H1 (cell line): Measurements from ENCODE around the gene DCANP1. TPM values are rescaled to one million over a fixed set of nuclear protein-coding genes. Genes with fewer than 3 reads are reported as not detected.

ENCODE experiments used
- CTCF ChIA-PET: fragments of 300-600 bp; sonication (Branson Sonifier 250); formaldehyde crosslinking; loops from one replicate; lab custom pipeline; 2021; ENCODE audit not compliant: partially characterized antibody; lab: Charles Lee
- POLR2A ChIA-PET: fragments of 300-600 bp; sonication (Branson Sonifier 250); formaldehyde crosslinking; loops from one replicate; lab custom pipeline; 2021; ENCODE audit warnings: inconsistent platforms; ENCODE audit not compliant: partially characterized antibody; lab: Charles Lee
- DNase-seq, 2 experiments: peaks; one replicate each; pipeline versions ENCODE4 v3.0.0 to v3.0.0-alpha.2; 2010 to 2022; ENCODE audit warnings: low spot score in 2 of 2, low read depth in 1 of 2, mixed read lengths in 1 of 2
- FAIRE-seq: peaks from 2 replicates; lab custom pipeline; 2011; peaks lifted over from hg19 to GRCh38; lab: Jason Lieb, UNC
- H2AFZ ChIP-seq: 2 replicates; pipeline ENCODE4 v1.8.1; 2012; ENCODE audit warnings: low read length, inconsistent platforms
- H2AK5ac ChIP-seq: 2 replicates; pipeline ENCODE4 v1.6.1; 2013; ENCODE audit warnings: low read depth, low read length
- H2BK120ac ChIP-seq: replicated peaks from 2 replicates; pipeline ENCODE3; 2013; ENCODE audit warnings: low read depth, low read length, inconsistent platforms
- H2BK12ac ChIP-seq: 2 replicates; pipeline ENCODE4 v1.6.1; 2013; ENCODE audit warnings: low read depth, low read length
- H2BK15ac ChIP-seq: 2 replicates; pipeline ENCODE4 v1.6.1; 2013; ENCODE audit warnings: low read length
- H2BK20ac ChIP-seq: 2 replicates; pipeline ENCODE4 v1.6.1; 2013; ENCODE audit warnings: low read length
- H2BK5ac ChIP-seq: 2 replicates; pipeline ENCODE4 v1.6.1; 2013; ENCODE audit warnings: low read depth, low read length
- H3K14ac ChIP-seq: 2 replicates; pipeline ENCODE4 v1.6.1; 2013; ENCODE audit warnings: inconsistent platforms; ENCODE audit not compliant: insufficient read length
- H3K18ac ChIP-seq: 2 replicates; pipeline ENCODE4 v1.6.1; 2013; ENCODE audit warnings: low read length; ENCODE audit errors: extremely low read depth
- H3K23ac ChIP-seq: 2 replicates; pipeline ENCODE4 v1.6.1; 2013; ENCODE audit warnings: inconsistent platforms; ENCODE audit not compliant: insufficient read length
- H3K23me2 ChIP-seq: 2 replicates; pipeline ENCODE4 v1.6.1; 2013; ENCODE audit warnings: low read depth, low read length
- H3K27ac ChIP-seq: 2 replicates; pipeline ENCODE4 v1.6.1; 2011; ENCODE audit warnings: low read depth, low read length, inconsistent platforms
- H3K27me3 ChIP-seq, 4 experiments: replicated peaks in 1 of 4; 1 replicate in 1 of 4; 2 replicates in 3 of 4; pipeline versions ENCODE4 v1.6.1 to v1.8.1; 2011 to 2013; ENCODE audit warnings: low read length in 3 of 4, mild to moderate bottlenecking in 3 of 4, inconsistent platforms in 2 of 4, mixed read lengths in 2 of 4, moderate library complexity in 1 of 4; ENCODE audit not compliant: control insufficient read depth in 3 of 4, insufficient read depth in 3 of 4; ENCODE audit errors: extremely low read depth in 1 of 4
- H3K36me3 ChIP-seq, 4 experiments: 2 replicates each; pipeline versions ENCODE4 v1.6.1 to v1.8.1; 2011 to 2013; ENCODE audit warnings: mild to moderate bottlenecking in 4 of 4, low read length in 3 of 4, moderate library complexity in 2 of 4, control low read depth in 1 of 4, inconsistent platforms in 1 of 4; ENCODE audit not compliant: insufficient read depth in 4 of 4, control insufficient read depth in 2 of 4
- H3K4ac ChIP-seq: replicated peaks from 2 replicates; pipeline ENCODE3; 2013; ENCODE audit warnings: low read length, low read depth, mixed read lengths, inconsistent platforms; ENCODE audit not compliant: insufficient read length
- H3K4me1 ChIP-seq, 4 experiments: replicated peaks in 1 of 4; 1 replicate in 1 of 4; 2 replicates in 3 of 4; pipeline versions ENCODE4 v1.6.1 to v1.8.1; 2011 to 2013; ENCODE audit warnings: low read length in 3 of 4, inconsistent platforms in 2 of 4, mixed read lengths in 1 of 4; ENCODE audit not compliant: insufficient read depth in 4 of 4, control insufficient read depth in 3 of 4
- H3K4me2 ChIP-seq, 2 experiments: 2 replicates each; pipeline versions ENCODE4 v1.6.1 to v1.8.1; 2011 to 2013; ENCODE audit warnings: low read depth in 2 of 2, low read length in 2 of 2, control low read depth in 1 of 2, inconsistent platforms in 1 of 2, mild to moderate bottlenecking in 1 of 2; ENCODE audit not compliant: insufficient read depth in 1 of 2
- H3K4me3 ChIP-seq, 4 experiments: fragments of 200-600, 300-600 bp in 1 of 4; sonication (generic), shearing (Covaris generic), sonication (Bioruptor Twin) in 1 of 4; 2 replicates each; pipeline versions ENCODE4 v1.5.1 to v1.8.1; 2011 to 2016; ENCODE audit warnings: low read length in 4 of 4, low read depth in 3 of 4, control low read depth in 2 of 4, inconsistent platforms in 2 of 4, mild to moderate bottlenecking in 2 of 4, mixed read lengths in 1 of 4, moderate library complexity in 1 of 4; ENCODE audit not compliant: insufficient read depth in 2 of 4; ENCODE audit errors: extremely low read depth in 1 of 4
- H3K56ac ChIP-seq: replicated peaks from 2 replicates; pipeline ENCODE3; 2013; ENCODE audit warnings: low read depth, mild to moderate bottlenecking, mixed read lengths, low read length, inconsistent platforms; ENCODE audit not compliant: insufficient read length
- H3K79me1 ChIP-seq: 2 replicates; pipeline ENCODE4 v1.6.1; 2013; ENCODE audit warnings: low read depth, low read length, control low read depth
- H3K79me2 ChIP-seq, 2 experiments: 2 replicates each; pipeline versions ENCODE4 v1.6.1 to v1.8.1; 2012 to 2013; ENCODE audit warnings: low read length in 2 of 2, mild to moderate bottlenecking in 2 of 2, inconsistent platforms in 1 of 2; ENCODE audit not compliant: insufficient read depth in 2 of 2, control insufficient read depth in 1 of 2
- H3K9ac ChIP-seq, 4 experiments: replicated peaks in 1 of 4; 1 replicate in 1 of 4; 2 replicates in 3 of 4; pipeline versions ENCODE4 v1.6.1 to v1.8.1; 2011 to 2013; ENCODE audit warnings: low read depth in 3 of 4, low read length in 3 of 4, control low read depth in 2 of 4, mild to moderate bottlenecking in 2 of 4, moderate library complexity in 2 of 4, inconsistent platforms in 1 of 4; ENCODE audit errors: extremely low read depth in 1 of 4
- H3K9me3 ChIP-seq, 2 experiments: 2 replicates each; pipeline versions ENCODE4 v1.6.1 to v1.8.1; 2012 to 2013; ENCODE audit warnings: mild to moderate bottlenecking in 2 of 2, moderate library complexity in 2 of 2, control low read depth in 1 of 2, inconsistent platforms in 1 of 2, low read depth in 1 of 2, low read length in 1 of 2, mixed read lengths in 1 of 2; ENCODE audit not compliant: insufficient read depth in 2 of 2
- H4K20me1 ChIP-seq, 2 experiments: replicated peaks in 1 of 2; 2 replicates each; pipeline versions ENCODE3 to v1.8.1; 2011 to 2013; ENCODE audit warnings: inconsistent platforms in 2 of 2, low read length in 2 of 2, mild to moderate bottlenecking in 1 of 2; ENCODE audit not compliant: insufficient read depth in 2 of 2, control insufficient read depth in 1 of 2
- H4K5ac ChIP-seq: 2 replicates; pipeline ENCODE4 v1.6.1; 2013; ENCODE audit warnings: low read length, low read depth, mixed read lengths, inconsistent platforms; ENCODE audit not compliant: insufficient read length
- H4K8ac ChIP-seq: 2 replicates; pipeline ENCODE4 v1.8.0; 2013; ENCODE audit warnings: mild to moderate bottlenecking, moderate library complexity, low read length, inconsistent platforms; ENCODE audit not compliant: insufficient read depth; ENCODE audit errors: extremely low read depth
- H4K91ac ChIP-seq: replicated peaks from 2 replicates; pipeline ENCODE3; 2013; ENCODE audit warnings: low read length, mixed read lengths, inconsistent platforms; ENCODE audit not compliant: insufficient read length
- CTBP2 ChIP-seq: IDR thresholded peaks from 2 replicates; pipeline ENCODE4 v1.7.0; 2011; ENCODE audit warnings: borderline replicate concordance, mild to moderate bottlenecking, moderate library complexity, mixed read lengths, low read length; ENCODE audit not compliant: insufficient read depth, insufficient read length
- GABPA ChIP-seq: IDR thresholded peaks from 2 replicates; pipeline ENCODE4 v1.6.1; 2011; ENCODE audit warnings: mild to moderate bottlenecking, low read length, moderate library complexity, borderline replicate concordance; ENCODE audit not compliant: insufficient read depth
- TAF1 ChIP-seq: IDR thresholded peaks from 2 replicates; pipeline ENCODE4 v1.6.1; 2011; ENCODE audit warnings: mild to moderate bottlenecking, low read depth, low read length
- TEAD4 ChIP-seq: IDR thresholded peaks from 2 replicates; pipeline ENCODE4 v1.6.1; 2012; ENCODE audit warnings: low read depth, low read length, inconsistent platforms, mixed read lengths
- WGBS, 2 experiments: shearing (Covaris generic) in 1 of 2; methylation state at CpG; one replicate each; pipeline versions ENCODE4 v1.1.6 to v1.1.7; 2013 to 2015; ENCODE audit warnings: low lambda C conversion rate in 2 of 2, mixed read lengths in 2 of 2, inconsistent platforms in 1 of 2, low coverage in 1 of 2, missing lambda C conversion rate in 1 of 2; ENCODE audit not compliant: insufficient replicate concordance in 2 of 2, insufficient coverage in 1 of 2, insufficient read length in 1 of 2; ENCODE audit errors: extremely low coverage in 1 of 2, missing lambda C conversion rate in 1 of 2; 5-methylcytosine and 5-hydroxymethylcytosine counted together
- polyA plus RNA-seq, 7 experiments: library from polyadenylated mRNA; depleted of rRNA in 3 of 7; stranded (reverse) in 5 of 7; unstranded in 2 of 7; fragments of >200 nt in 5 of 7; fragments of 200-250 nt in 2 of 7; gene quantifications; 1 replicate in 5 of 7; 2 replicates in 1 of 7; 4 replicates in 1 of 7; pipeline versions ENCODE4 v1.2.1 to v1.2.3, GENCODE V29; 2011 to 2013; ENCODE audit warnings: missing spikeins in 2 of 7, mixed read lengths in 2 of 7
- total RNA-seq: library from RNA; stranded (reverse); fragmentation: NEBNext Ultra II Directional; extraction: Animal tissue kit (Norgen Biotek cat#: 25700); gene quantifications from 2 replicates; pipeline ENCODE4 v1.2.1, GENCODE V29; 2021

Gene DCANP1
- total and polyA plus RNA-seq, 2 of the 8 experiments (the other 6 are each of a cell fraction or from before 2014, with no cell fraction given), result not detected

GRCh38 chr5:135428586-135428985 lies 18.6 kb downstream of the DCANP1 start:
- Histone ChIP-seq H4K8ac (no peak overlapping the region), H3K79me2 (no peaks in the 10 kb centered on the region), H3K27ac (no peak overlapping the region), H4K91ac (no peak overlapping the region), H2AK5ac (no peak overlapping the region), H2BK5ac (no peak overlapping the region), H3K4me2 (no peak overlapping the region), H2BK120ac (no peak overlapping the region), H3K9me3 (peaks cover 0 to 6% of the 10 kb centered on the region in 2 experiments; a peak in 2 of 4 replicates), H4K5ac (no peak overlapping the region), H2BK20ac (no peak overlapping the region), H3K23me2 (no peaks in the 10 kb centered on the region), H3K18ac (no peak overlapping the region), H3K56ac (no peak overlapping the region), H3K36me3 (no peaks in the 10 kb centered on the region), H2AFZ (no peak overlapping the region), H3K4me1 (no peaks in the 10 kb centered on the region), H3K27me3 (no peaks in the 10 kb centered on the region), H3K14ac (no peak overlapping the region), H3K23ac (no peak overlapping the region), H2BK12ac (no peak overlapping the region), H3K4me3 (no peak overlapping the region), H3K9ac (no peak overlapping the region), H3K4ac (no peak overlapping the region), H2BK15ac (no peak overlapping the region), H3K79me1 (no peaks in the 10 kb centered on the region), H4K20me1 (no peaks in the 10 kb centered on the region)
- CTCF ChIA-PET, result interaction anchor here (0.8 to 1.5 kb wide), 2 partner anchors 10 to 97 kb away, joined by 3 to 6 read pairs; no protein-coding TSS in a partner anchor
- FAIRE-seq, result no peak
- 100% methylated on average over 1 of the region's 1 CpG; no CpG with 5 or more reads in 1 of the 2 experiments for WGBS, 2 experiments
- POLR2A ChIA-PET, result no interaction called here
- DNase-seq, result no peak
- TF ChIP-seq TEAD4, result no peak
- no peak for TF ChIP-seq CTBP2
- no peak for TF ChIP-seq TAF1
- TF ChIP-seq GABPA, result no peak
